ENCODE data around the gene NOX1.

- TF ChIP-seq CTCF (conservative IDR thresholded peaks at IDR 0.05) (no peak), EZH2 (IDR thresholded peaks at IDR 0.05; ENCODE audit: low read depth) (no peak)
Observed at GRCh38 chrX:100904433-100904832, 30.3 kb upstream of the NOX1 start.

All from PC-9 (cell line).